T-helper 1 cell treated with Interleukin-12 subunit alpha and Interleukin-12 subunit beta and Interleukin-4 antibody, amounts not matched to agents 30 ng/mL and 1 ng/mL, for 36 hours (primary cell): Measurements from ENCODE around the gene SMYD3. TPM values are rescaled to one million over a fixed set of nuclear protein-coding genes. Genes with fewer than 3 reads are reported as not detected.

ENCODE experiments used
- intact Hi-C: fragments of 100-400 bp; cut with micrococcal nuclease; formaldehyde crosslinking; loops from one replicate; pipeline ENCODE4 v1.15.1; 2024
- total RNA-seq: library from RNA; stranded (reverse); gene quantifications from 2 replicates; pipeline ENCODE4 v1.2.3, GENCODE V29; 2022

The SMYD3 gene
- total RNA-seq, 1 donor from 2014 or later: 24.1 TPM

DNA sequence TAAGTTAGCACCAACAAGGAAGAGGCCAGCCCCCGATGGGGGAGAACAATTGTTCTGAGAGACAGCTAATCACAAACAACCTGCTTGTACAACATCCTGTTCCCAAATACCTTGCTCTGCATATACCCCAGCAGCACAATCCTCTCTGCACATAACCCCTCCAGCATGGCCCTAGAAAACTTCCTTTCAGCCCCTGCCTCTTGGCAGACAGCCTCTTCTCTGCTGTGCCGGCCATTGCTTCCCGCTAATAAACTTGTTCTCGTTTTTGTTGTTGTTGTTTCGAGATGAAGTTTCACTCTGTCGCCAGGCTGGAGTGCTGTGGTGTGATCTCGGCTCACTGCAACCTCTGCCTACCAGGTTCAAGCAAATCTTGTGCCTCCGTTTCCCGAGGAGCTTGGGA, 392.7 kb downstream of the SMYD3 start:
- intact Hi-C loops: no loop called here

DNA sequence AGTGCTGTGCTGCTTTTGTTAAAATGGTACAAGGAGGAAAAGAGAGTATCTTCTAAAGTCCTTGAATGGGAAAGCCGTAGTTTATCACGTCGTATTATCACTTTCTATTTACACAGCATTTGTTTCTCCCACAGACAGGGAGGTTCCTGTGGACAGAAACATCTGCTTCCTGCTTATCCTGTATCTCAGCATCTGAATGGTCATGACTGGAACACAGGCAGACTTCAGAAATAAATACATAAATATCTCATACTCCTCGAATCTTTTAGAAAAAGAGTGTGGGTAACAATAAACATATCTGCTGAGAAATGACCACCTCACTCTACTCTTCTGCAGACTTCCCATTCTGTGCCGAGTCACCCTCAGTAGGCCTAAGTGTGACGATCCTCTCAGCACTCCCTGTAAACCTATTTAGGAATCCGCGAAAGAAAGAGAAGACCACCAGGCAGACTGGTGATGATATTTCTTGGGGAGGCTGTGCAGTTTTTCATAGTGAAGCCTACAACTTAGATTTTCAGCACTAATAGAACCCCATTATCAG, 393.5 kb downstream of the SMYD3 start:
- intact Hi-C loops: no loop called here

DNA sequence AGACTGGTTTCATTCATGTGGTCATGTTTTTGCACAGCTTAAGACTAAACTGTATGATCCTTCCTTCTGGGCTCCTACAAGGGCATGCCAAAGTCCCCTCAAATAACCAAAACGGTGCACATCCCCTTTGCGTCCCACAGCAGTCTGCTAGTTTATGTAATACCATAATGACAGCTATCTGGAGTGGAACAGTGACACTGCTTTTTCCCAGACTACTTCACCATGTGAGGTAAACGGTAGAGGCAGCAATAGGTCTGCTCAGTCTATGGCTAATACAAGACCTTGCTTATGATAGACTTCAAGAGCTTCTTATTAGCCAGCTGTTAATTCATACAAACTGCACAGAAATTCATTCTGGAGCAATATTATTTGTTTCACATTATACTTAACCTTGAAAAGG, 395.5 kb downstream of the SMYD3 start:
- intact Hi-C loops: no loop called here

DNA sequence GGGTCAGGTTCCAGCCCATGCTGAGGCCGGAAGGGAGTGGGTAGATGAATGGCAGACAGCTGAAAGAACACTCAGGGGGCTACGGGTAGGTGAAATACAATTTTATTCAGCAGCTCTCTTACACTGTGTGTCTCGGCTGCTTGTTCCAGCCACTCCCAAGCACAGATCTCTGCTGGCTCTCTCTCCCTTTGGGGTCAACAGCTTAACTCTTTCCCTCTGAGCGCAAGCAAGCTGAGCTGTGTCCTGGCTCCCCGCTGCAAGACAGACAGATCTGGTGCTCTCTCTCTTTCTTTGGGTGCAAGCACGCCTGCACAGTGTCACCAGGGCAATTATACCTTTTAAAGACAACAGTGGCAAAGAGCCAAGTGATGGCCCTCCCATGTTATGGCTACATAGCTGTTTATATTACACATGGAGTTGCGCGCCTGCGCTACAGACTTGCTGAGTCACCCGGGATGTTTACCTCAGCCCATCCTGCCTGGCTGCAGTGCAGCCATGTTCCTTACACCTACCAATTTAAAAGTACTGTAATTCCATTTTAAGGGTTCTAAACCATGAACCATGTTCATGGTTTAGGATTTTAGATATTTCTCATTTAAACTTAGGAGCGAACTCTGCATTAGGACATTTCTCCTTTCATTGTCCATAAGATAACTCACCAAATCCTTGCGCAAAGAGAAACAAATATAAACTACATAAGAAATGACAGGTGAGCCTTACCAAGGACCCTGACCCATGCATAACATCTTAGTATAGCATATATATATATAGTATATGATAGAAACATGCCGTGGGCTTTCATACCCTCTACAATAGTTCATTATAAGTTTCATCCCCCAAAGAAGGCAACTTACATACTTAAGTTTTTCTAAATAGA, 396.5 kb downstream of the SMYD3 start:
- intact Hi-C loops: no loop called here

DNA sequence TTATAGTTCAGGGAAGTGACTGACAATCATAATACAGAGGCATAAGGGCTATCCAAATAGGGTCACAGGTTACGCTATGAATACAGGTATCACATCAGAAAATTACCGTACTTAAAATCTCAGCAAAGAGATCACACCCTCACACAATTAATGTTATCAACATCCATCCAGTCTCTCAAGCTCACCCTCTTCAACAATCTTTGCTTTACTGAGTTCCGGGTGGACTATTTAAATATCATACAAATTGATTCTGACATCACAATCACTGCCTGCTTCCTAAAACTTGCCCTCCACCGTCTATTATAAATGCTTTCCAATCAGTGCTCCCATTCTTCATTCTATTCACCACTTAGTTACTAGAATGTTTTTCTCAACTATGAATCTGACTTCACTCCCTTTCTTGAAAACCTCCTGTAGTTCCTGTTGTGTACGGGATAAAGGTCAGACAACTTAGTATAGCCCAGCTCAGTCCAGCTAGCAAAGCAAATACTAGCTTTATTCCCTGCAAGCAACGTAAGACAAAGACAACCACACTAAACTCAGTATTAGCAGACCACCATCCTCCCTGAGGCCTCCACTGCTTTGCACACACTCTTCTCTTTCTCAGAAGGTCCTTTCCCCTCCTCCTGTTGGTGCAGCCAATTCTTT, 398.7 kb downstream of the SMYD3 start:
- intact Hi-C loops: no loop called here

DNA sequence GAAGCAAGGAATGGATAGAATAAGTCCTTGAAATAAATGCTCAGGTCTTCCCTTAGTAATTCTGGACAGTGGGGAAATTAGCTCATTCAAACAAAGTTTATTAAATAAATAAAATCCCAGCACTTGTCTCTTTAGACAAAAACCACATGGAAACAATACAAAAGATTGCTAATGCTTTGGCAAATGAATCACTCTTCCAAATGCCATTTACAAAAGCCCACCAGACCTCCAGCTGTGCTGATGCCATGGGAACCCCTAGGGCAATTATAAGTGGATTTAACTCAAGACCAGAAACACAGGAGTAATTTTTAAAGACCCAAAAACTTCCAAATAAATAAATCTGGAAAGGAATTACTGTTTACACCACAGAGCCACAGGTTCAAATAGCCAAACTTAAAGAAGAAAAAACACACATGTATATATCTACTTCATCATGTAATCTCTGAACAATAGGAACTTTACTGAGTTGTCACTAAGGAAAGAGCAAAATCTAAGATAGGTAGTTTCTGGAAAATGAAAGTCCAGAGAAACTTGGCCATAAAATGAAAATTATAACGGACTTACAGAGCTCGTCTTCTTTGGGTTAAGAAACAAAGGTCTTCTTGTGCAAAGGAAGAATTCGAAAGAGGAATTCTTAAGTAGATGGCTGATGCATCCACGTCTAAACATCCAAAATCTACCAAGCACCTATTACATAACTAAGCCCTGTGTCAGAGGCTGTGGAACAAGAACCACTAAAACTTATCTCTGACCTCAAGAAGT, 399.4 kb downstream of the SMYD3 start:
- intact Hi-C loops: no loop called here

DNA sequence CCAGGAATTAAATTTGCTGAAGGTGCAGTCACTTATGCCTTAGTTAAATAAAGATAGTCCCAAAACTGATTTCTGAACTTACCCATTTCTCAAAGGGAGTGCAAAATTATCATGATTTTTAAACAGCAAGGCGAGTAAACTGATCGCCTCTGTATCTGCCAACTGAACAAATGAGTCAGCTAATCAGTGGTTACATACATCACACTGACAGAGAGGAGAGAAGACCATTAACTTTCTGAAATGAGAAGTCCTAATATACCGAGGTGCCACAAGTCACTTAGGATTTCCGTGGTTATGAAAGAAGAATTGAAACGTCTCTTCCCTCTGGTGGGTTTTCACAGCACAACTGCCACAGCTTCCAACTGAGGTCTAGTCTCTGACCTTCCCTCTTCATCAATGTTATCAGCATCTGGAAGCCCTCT, 400.7 kb downstream of the SMYD3 start:
- intact Hi-C loops: no loop called here

DNA sequence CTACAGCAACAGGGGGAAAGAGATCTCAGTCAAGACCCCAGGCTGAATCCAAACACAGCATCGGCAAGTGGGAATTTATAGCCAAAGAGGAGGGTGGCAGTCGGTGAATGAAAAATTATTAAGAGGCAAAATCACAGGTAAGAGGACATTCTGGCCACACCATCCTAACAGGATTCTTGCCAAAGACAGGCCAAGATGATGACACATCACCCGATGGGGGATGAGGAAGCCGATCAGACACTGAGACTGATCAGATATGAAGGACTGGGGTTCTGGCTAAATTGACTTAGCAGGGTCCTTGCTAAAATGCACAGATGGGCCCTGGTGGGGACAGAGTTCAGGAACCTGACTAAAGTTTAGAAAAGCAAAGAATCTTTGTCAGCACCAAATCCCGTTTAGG, 402.2 kb downstream of the SMYD3 start:
- intact Hi-C loops: no loop called here

DNA sequence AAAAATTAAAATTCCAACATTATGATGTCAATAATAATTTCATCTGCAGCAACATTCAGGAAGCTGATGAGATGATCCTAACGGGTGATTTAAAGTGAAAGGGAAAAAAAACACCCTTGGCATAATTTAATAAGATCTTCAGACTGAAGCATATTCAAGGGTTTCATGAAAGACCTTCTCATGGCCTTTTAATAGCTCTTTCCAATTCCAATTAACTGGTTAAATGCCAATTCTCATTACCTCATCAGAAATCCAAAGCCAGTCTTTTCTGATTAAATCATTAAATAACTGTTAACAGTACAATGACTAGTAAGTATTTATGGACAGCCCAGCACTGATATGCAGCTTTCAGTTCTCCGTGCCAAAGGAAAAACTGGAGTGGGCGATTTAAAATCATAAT, 407.5 kb downstream of the SMYD3 start:
- intact Hi-C loops: no loop called here

DNA sequence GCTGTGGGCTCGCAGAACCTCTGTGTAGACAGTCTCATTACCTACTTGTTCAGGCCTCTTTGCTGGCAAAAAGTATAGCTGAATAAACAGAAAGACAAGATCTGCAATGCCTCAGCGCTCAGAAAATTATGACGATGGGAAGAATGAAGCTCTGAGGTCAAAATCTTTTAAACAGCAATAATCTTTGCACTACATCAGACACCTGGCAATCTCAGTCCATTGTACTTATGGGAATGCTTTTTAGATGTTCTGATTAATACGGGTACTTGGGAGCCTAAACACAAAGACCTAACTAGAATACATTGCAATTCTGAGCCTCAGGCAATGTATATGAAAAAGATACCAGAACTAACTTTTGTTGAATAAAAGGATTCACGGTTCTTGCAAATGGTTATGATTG, 410.7 kb downstream of the SMYD3 start:
- intact Hi-C loops: no loop called here

DNA sequence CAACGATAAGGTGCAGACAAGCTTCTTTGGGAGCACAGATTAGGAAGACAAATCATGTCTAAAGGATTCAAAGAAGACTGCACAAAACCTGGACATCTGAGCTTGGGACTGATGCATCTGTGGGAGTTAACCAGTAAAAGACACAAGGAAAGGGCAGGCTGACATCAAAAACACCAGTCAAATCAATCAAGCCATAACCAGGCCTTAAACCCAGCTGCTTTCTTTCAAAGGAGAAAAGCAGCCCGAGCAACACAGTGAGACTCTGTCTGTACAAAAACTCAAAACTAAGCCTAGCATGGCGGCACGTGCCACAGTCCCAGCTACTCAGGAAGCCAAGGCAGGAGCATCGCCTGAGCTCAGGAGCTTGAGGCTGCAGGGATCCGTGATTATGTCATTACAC, 411.6 kb downstream of the SMYD3 start:
- intact Hi-C loops: no loop called here

DNA sequence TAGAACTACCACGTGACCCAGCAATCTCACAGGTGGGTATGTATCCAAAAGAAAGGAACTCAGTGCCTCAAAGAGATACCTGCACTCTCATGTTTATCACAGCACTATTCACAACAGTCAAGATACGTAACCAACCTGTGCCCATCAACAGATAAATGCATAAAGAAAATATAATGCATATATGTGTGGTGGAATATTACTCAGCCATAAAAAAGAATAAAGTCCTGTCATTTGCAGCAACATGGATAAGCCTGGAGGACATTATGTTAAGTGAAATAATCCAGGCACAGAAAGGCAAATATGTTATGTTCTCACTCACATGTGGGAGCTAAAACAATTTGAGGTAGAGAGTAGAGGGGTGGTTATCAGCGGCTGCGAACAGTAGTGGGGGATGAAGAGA, 413.8 kb downstream of the SMYD3 start:
- intact Hi-C loops: no loop called here

DNA sequence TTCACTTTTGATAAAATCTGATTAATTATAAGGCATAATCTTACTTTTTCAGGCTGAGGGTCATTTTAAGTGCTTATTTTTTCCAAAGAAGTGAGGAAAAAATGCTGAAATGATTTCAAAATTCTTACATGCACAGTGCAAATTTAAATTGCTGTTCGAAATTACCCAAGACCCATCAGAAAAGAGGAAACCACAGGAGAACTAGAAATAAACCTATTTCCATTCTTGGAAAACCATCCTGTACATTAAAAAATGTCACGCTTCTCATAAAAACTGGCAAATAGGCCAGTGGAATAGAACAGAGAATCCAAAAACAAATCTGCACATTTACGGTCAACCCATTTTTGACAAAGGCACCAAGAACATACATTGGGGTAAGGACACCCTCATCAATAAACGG, 414.9 kb downstream of the SMYD3 start:
- intact Hi-C loops: no loop called here

DNA sequence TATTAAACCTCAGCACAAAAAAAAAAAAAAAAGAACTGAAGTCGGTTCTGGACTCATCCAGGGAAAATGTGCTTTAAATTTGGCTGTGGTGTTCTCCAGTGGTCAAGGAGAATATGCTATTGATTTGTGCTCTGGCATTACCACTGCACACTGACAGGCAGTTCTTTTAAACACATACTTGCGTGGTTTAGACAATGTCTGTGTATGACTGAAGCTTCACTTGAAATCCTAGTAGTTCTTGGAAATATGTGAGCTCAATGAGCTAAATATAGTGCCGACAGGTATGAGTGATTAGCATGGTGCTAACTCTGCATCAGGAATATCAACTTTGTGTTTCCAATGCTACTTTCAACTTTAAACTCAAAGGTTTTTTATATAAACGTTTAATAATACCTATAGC, 415.6 kb downstream of the SMYD3 start:
- intact Hi-C loops: no loop called here

DNA sequence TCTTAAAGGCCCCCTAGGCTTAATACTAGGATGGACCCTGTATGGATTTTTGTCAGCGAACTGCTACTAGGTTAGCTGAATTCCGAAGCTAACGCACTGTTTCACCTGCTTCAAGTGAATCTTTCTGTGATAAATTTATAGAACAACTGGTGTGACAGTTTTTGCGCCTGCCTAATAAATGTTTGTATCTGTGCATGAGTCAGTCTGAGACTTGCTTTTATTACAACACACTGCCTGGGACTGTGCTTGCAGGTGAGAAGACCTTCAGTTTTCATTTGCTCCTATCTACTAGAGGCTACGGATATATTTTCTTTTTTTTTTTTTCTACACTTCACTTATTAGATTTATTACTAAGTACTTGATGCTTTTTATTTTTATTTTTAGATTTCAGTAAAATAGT, 420.9 kb downstream of the SMYD3 start:
- intact Hi-C loops: no loop called here

DNA sequence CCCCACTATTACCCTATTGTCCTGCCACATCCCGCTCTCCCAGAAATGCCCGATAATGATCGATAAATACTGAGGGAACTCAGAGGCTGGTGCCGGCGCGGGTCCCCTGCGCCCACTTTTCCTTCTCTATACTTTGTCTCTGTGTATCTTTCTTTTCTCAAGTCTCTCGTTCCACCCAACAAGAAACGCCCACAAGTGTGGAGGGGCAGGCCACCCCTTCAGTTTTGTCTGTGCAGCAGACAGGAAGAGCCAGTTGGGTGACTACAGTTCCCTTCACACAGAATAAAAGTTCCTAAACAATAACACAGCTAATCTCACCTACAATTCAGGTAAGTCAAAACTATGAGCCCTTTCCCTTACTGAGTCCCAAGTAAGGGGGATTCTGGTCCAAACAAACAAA, 423.7 kb downstream of the SMYD3 start:
- intact Hi-C loops: no loop called here

DNA sequence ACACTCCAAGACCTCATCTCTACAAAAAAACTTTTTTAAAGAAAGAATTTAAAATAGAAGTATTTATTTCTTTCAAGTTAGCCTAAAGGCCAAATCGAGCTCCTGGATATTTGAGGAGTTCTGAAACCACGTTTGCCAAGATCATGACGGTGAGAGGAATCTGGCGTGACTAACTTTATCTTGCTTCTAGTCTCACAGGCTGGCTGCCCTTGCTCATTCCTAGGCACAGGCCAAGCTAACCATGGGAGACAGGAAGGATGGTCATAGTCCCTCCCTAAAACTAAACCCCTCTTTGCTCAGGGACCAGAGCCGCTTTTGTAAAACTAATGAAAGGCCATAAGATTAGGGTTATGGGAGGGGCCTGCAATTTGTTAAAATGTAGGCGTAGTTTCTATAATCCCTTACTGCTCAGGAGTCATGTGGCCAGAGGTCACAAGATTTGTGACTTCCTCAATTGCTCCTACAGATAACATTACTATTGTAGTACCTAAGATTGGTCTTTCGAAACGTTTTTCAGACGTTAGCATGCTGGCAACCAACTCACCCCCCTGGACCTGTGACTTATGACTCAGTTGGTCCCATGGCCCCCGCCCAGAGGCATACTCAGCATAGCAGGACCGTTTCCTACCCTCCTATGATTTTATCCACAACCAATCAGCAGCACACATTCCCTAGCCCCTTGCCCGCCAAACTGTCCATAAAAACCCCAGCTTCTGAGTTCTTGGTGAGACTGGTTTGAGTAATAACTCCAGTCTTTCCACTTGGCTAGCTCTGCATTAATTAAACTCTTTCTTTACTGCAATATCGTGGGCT, 425.0 kb downstream of the SMYD3 start:
- intact Hi-C loops: no loop called here

DNA sequence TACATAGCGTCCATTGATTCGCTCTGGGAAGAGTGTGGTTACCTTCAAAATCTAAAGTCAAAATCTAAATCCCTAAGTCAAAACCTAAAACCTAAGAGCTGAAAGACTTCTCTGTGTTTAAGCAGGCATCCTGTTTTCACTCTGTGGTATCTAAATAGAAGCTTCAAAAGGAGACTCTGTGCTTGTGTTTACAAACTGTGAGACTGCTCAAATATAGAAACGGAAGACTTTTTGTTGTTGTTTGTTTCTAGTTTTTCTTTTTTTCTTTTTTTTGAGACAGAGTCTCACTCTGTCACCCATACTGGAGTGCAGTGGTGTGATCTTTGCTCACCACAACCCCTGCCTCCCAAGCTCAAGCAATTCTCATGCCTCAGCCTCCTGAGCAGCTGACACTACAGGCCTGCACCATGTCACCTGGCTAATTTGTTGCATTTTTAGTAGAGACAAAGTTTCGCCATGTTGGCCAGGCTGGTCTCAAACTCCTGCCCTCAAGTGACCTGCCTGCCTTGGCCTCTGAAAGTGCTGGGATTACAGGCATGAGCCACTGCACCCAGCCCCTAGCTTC, 425.9 kb downstream of the SMYD3 start:
- intact Hi-C loops: no loop called here

DNA sequence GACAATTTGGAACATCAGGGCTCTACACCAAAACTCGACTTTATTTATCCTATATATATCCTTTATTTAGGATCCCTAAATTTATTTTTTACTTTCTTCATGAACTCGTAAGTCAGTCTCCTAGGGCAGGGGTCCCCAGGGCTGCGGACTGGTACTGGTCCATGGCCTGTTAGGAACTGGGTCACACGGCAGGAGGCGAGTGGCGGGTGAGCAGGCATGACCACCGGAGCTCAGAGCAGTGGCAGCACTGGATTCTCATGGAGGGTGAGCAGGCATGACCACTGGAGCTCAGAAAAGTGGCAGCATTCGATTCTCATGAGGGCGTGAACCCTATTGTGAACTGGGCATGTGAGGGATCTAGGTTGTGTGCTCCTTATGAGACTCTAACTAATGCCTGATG, 427.0 kb downstream of the SMYD3 start:
- intact Hi-C loops: no loop called here

DNA sequence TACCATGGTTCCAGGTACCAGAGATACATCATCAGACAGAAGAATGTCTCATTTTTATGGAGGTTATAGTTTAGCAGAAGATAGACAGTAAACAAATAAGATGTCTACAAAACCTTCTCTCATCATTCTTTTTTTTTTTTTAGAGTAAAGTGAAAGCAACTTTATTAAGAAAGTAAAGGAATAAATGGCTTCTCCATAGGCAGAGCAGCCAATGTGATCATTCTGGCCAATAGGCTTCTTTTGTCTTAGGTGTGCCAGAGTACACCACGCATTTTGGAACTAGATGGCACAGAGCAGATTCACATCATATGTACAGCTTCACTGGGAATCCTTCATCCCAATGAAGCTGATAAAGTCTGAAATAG, 428.2 kb downstream of the SMYD3 start:
- intact Hi-C loops: no loop called here
